ENCODE measurements around the gene PCYT2. TPM values are rescaled to one million over a fixed set of nuclear protein-coding genes. Genes with fewer than 3 reads are reported as not detected.

Gene PCYT2
- total RNA-seq, 1 donor from 2014 or later: 28.9 TPM

DNA sequence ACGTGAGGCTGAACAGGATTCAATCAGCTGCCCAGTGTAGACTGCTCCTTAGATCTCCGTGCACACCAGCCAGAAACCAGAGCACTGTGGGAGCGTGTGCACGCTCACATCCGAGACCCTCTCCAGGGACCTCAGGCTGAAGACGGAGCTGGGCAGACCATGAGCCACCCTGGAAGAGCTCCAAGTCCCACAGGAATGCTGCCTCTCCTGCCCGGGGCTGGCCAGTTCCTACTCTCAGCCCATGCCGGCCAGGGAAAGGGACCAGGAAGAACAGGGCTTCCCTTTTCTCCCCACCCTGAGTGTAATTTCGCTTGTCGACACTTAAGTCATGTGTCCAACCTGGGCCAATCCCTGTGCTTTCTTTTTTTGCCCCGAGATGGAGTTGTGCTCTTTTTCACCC is 26.7 kb downstream of the PCYT2 start:
- DNase-seq (ENCODE audit: low spot score in 2 of 2) (no peak), FAIRE-seq (no peak)

DNA sequence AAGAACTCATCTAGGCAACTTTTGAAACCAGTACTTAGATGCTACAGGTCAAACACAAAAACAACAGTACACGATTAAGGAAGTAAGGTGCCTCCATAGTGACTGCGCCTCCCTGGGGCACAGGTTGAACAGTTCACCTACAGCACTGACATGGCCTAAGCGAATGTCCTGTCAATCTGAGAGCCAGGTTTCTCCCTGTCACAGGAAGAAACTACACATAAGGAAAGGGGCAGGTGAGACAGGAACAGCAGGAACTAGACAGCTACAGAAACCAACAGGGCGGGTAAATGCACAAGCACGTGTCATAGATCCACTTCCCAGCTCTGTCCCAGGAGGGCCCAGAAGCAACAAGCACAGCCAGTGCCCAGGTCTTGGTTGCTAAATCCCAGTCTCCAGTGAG is 32.1 kb downstream of the PCYT2 start:
- FAIRE-seq (no peak), DNase-seq (ENCODE audit: low spot score in 2 of 2) (no peak)

DNA sequence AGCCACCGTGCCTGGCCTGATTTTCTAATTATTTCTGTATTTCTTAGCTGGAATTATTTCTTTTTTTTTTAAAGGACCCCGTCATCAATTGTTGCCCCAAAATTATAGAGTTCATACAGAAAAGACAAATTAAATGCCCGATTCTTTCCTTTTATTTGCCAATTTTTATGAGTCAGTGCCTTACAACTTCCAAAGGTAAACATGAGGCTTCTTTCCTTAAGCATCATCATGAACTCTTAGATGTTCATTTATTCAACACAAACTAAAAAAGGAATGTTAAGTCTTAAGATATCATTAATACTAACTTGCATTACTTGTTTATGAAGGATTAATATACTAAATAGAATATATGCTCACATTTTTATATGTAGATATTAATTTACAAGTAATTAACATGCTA is 32.9 kb downstream of the PCYT2 start:
- no peak for DNase-seq (ENCODE audit: low spot score in 2 of 2)
- FAIRE-seq: no peak

DNA sequence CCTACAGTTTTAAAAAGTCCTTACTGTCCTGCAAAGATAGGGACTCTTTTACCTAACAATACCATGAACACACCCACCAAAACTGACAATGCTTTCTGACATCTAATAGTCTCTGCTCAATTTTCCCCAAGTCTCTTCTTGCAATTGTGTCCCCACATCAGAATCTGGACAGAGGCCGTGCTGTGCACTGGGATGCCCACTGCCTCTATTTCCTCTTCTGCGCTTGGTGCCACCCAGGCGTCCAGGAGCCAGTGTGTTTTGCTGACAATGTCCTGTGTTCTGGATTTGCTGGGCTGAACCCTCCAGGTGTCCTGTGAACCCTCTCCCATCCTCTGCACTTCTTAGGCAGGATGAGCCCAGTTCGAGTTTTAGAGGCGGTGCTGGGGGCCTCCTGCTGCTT is 33.6 kb downstream of the PCYT2 start:
- no peak for FAIRE-seq

DNA sequence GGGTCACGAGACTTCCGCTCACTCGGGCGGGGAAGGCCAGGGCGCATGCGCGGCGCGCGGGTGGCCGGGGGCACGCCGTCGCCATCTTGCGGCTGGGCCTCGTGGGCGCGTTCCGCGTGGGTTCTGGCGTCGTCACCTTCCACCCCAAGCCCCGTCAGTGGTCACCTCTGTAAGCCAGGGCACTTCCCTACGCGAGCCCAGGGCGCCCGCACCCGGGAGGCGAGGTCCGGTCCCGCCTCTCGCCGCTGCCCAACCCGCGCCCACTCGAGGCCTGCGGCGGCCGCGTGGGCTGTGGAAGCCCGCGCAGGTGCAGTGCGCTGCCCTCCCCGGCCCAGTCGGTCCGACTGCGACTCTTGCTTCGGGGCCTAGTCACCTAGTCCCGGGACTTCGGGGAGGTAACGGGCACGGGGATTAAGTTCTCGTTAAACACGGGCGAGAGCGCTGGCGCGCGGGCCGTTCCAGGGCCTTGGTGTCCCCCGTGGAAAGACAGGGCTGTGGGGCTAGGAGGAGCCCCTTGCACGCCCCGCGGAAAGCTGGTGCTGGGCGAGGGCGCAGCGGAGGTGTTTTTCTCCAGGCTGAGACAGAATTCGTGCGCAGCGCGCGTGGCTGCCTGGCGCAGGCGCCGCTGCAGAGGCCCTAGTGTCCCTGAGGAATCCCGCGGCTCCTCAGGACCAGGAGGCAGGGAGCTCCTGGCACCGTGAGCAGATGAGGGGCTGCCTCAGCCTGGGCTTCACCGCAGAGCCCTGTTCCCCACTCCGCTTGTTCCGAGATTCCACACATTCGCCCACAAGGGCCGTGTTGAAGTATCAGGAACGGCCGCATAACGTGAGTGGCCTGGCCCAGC is 39.6 kb downstream of the PCYT2 start:
- no peak for FAIRE-seq
- DNase-seq (ENCODE audit: low spot score in 2 of 2): peak; percentile 99

More for the DNA sequence above, 33.6 kb downstream of the PCYT2 start:
- no peak for DNase-seq (ENCODE audit: low spot score in 2 of 2)

DNA sequence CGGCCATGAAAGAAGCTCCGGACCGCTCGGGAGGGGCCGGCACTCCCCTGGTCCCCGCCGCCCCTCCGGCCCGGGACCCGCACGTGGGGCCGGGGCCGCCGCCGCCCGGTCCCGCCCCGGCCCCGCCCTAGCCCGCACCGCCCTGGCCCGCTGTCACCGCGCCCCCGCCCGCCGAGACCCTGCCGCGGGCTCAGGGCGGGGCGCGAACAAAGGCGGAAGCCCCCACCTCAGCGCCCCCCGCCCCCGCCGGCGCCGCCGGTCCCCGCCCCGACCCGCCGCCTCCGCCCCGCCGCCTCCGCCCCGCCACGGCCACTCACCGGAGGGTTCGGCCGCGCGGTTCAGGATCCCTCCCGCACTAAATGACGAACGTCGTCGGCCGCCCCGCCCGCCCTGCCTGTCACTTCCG is 40.2 kb downstream of the PCYT2 start, which contains the start of gene ARHGDIA:
Gene ARHGDIA (minus strand): TSS at position 357 of the 406 bp plus-strand sequence. CDS start 1,407 bp downstream, outside the sequence.
- DNase-seq (ENCODE audit: low spot score in 2 of 2): no peak
- no peak for FAIRE-seq

DNA sequence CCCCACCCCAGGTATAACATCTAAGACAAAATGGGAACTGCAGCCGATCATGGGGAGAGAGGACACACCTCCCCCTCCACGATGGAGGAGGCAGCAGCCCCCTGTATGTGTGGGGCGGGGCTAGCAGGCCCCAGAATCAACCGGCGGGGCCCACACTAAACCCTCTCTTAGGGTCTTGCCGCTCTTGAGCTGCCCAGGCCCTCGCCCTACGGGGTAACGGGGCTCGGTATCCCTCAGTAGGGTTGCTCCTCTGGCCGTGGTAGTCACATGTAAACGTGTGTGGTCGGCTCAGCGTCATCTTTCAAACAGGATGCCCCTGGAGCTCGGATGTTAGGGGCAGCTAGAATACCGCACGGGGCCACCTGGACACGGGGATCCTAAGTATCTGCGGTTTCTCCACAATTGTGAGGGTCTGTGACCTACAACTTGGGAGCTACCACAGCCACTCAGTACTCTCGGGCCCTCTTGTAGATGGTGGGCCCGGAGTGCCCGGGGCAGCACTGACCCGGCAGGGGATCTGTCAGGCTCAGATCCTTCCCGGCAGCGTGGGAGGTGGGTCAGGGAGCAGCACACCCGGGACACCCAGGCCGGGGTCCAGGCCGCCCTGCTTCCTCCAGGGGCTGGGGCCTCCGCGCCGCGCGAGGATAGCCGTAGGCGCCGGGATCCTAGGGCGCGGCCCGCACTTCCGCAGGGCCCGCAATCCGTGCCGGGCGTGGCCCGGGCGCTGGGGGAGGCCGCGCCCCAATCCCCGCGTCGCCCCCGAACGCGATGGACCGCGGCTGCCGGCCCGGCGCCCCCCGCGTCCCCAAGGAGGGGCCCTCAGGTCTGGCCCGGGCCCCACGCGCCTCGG is 40.8 kb downstream of the PCYT2 start:
- FAIRE-seq: no peak
- DNase-seq (ENCODE audit: low spot score in 2 of 2): no peak

DNA sequence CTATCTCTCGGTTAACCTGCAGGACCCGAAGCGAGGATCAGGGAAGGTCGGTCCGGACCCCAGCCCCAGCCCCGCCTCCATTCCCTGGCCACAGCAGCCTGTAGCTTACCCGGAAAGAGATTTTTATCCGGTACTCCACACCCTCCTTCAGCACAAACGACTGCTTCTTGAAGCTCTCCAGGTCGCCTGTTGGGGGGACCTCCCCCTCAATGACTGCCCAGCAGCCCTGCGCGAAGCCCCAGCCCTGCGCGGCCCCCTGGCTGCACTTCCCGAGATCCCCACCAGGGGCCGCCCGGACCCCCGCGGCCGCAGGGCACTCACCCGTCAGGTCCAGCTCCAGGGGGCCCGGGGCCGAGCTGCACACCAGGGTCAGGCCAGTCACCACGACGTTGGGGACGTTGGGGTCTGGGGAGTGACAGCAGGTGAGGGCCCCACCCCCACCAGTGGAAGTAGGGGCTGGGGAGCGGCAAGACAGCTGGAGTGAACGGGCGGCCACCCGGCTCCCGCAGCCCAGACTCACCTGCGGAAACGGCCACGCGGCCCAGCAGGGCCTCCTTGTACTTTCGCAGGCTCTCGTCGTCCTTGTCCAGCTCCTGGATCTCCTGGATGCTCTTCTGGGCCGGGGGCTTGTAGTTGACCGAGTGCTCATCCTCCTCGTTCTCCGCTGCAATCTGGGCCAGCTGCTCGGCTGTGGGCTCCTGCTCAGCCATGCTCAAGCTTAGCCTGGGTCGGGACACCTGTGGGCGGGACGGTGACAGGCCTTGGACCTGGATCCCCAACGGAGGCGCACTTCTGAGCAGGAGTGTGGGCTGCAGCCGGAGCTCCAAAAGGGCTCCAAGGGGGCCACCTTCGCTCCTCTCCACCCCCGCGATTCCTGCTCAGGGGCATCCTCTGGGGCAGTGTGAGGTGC is 41.7 kb downstream of the PCYT2 start:
- peak; percentile 67 to 72 for DNase-seq (ENCODE audit: low spot score in 2 of 2)
- FAIRE-seq: no peak

DNA sequence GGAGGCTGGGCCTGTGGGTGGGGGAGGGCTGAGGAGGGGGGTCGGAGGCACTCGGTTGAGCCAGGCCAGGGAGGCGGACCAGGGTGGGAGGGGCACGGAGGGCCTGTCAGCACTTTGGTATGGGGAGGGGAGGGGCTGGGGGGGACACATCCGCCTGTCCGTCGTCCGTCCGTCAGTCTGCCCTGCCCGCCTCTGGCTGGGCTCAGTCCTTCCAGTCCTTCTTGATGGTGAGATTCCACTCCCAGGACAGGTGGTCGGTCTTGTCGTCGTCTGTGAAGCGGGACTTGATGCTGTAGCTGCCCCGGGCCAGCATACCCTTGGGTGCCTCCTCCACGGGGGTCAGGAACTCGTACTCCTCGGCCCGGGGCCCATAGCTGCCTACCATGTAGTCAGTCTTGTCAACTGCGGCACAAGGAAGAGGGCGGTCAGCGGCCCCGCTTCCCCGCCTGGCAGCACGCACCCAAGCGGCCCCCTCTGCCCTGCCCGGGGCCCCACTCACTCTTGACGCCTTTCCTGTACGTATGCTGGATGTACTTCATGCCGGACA is 42.5 kb downstream of the PCYT2 start:
- DNase-seq (ENCODE audit: low spot score in 2 of 2): no peak

DNA sequence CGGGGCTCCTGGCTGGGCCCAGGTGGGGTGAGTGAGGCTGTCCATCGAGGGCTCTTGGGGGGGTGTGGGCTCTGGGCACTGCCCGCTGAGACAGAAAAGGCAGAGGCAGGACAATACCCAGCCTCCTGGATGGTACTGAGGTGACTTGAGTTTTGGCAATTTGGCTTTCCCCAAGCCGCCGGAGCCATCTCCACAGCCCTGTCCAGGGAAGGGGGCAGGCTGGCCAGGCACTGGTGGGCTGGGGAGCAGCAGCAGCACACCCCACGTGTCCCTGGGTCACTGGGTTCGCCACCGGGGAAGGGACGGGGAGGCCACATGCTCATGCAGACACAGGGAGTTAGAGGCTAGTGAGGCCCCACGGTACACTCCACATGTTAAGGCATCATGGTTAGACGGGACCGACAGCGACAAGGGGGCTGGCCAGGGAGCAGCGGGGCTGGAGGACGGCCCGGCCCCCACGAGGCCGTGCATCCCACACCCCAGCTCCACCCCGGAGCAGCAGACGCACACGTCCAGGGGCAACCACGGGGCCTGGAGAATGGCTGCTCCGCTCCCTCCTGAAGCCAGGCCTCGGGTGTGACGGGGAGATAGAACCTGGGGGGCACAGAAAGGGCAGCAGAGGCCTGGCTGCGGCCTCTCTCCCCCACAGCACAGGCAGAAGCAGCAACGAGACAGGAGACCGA is 43.1 kb downstream of the PCYT2 start:
- FAIRE-seq: no peak
- DNase-seq (ENCODE audit: low spot score in 2 of 2): no peak

More for the DNA sequence above, 42.5 kb downstream of the PCYT2 start:
- FAIRE-seq: no peak

DNA sequence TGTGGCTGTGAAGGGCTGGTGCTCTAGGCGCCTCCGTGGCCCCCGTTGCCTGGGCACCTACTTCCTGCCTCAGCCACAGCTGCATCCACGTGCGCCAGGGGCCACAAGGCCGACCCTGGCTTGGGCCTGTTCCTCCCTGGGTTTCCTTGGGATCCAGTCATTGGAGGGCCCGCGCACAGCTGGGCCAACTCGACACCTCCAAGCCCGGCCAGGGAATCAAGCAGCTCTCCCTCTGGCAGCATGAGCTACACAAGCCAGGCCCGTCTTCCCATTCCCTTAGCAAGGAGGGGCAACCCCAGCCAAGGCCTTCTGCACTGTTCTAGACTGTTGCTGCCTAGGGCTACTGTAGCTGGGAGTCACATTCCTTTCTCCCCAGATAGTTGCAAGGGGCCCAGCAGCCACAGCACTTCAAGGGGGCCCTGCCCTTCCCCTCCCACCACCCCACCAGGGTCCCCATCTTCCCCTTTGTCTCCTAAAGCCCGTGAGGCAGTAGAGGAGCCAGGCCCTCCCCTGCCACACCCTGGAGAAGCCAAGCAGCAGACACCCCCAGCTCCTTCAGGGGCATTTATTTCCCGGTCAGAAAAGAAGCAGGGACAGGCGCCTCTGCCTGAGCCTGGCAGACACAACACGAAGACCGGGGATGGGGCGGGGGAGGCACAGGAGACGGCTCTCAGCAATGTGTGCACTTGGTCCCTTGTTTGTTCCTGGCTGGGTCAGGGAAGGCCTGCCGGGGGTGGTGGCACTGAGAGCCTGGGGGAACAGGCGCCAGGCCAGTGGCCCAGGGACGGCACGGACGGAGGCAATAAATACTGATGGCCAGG is 43.8 kb downstream of the PCYT2 start:
- DNase-seq (ENCODE audit: low spot score in 2 of 2): no peak
- no peak for FAIRE-seq

DNA sequence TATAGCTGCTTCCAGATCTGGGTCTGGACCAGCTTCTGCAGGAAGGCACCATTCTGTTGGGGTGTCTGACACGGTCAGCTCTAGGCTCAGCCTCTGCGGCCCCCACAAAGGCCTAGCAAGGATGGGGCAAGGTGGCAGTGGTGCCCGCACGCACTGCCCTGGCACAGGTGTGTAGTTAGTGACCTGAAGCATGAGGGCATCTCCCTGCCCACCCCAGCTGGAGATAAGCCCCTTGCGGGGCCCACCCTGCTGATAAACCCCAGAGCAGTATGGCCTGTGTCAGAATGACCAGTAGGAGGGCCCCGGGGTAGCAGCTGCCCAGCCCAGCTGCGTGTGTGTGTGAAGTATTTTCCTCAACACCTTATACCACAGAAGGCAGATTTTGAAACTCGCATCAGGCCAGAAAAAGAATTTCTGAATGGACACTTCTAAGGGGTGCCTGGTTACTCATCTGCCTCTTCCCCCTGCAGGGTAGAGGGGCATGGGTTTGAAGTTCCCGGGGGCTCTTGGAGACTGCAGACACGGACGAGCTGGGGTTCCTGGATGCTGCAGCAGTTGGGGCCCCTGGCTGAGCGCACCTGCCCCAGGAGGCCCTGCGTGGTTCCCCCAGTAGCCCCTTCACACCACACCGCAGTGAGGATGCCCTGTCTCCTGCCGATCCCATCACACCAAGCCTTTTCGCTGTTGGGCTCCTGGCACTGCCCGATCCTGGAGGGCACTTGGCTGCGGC is 44.6 kb downstream of the PCYT2 start:
- FAIRE-seq: no peak
- no peak for DNase-seq (ENCODE audit: low spot score in 2 of 2)

DNA sequence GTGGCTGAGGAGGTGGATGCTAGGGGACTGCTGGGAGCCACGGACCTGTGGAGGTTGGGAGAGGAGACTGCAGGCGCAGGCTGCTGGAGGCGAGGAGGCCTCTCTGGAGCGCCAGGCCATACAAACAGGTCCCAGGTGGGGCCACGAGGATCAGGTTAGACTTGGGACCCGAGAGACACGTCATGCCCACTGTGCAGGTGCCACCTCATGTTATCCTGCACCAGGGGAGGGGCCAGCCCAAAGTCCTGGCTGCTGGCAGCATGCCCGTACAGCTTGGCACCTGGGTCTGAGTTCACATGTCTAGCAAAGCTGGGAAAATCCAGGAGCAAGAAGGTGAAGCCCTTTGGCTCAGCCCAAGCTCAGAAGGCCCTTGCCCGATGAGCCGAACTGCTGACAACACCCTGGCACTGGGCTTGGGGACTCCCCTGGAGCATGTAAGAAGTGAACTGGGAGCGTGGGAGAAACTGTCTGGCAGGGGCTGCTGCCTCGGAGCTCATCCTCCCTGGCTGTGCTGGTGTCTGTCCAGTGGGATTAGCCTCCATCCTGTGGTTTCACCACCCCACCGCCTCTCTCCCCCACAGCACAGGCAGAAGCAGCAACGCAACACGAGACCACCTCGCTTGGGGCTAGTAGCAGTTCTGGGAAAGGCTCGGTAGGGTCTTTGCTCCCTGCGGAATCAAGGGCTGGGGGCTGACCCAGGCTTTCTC is 45.3 kb downstream of the PCYT2 start:
- FAIRE-seq (no peak), DNase-seq (ENCODE audit: low spot score in 2 of 2) (no peak)

DNA sequence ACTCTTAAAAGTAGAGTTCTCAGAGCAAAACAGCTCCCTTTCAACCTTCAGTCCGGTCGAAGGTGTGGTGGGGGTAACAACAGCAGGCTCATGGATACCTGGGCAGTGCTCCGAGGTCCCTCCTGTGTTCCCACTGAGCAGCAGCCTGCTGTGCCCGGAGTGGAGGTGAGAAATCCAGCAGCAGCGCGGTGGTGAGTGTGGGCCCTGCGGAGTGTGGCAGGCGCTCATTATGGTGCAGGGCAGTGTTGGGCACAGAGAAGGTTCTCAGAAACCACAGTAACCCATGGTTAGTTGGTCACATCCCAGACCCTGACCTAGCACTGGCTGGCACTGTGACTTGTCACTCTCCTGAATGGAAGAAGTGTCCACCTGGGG is 45.9 kb downstream of the PCYT2 start:
- DNase-seq (ENCODE audit: low spot score in 2 of 2) (no peak), FAIRE-seq (no peak)

DNA sequence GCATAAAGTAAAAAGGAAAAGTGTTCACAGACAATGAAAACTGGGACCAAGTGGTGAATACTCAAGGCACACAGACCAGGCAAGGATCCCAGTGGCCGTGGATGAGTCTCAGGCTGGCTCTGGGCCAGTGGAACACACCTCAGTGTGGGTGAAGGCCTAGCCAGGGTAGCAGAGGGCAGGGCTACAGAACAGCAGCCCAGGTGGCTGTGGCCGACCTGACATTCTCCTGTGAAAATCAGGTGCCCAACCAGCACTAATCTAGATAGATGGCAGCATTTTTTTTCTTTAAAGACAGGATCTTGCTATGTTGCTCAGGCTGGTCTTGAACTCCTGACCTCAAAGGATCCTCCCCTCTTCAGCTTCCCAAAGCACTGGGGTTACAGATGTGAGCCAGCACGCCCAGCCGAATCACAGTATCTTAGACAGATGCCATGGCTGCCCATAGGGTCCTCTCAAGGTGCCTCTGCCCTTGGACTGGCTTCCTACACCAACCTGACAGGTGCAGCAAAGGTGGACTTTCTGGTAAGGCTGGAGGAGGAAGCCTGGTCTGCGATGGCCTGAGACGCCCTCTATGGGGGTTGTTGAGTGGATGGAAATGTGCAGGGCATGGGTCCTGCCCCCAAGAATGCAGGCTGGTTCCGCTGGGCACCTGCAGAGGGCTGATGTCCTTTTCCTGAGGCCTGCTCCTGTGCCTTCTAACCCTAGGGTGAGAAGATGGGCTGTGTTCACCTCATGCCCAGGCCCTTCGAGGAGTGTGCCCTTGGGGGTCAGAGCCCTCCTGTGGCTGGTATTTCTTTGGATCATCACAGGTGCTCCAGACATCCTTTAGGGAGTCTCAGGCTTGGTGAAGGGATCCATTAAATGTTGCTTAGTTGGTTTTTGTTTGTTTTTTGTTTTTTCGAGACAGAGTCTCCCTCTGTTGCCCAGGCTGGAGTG is 47.1 kb downstream of the PCYT2 start:
- FAIRE-seq (no peak), DNase-seq (ENCODE audit: low spot score in 2 of 2) (no peak)

DNA sequence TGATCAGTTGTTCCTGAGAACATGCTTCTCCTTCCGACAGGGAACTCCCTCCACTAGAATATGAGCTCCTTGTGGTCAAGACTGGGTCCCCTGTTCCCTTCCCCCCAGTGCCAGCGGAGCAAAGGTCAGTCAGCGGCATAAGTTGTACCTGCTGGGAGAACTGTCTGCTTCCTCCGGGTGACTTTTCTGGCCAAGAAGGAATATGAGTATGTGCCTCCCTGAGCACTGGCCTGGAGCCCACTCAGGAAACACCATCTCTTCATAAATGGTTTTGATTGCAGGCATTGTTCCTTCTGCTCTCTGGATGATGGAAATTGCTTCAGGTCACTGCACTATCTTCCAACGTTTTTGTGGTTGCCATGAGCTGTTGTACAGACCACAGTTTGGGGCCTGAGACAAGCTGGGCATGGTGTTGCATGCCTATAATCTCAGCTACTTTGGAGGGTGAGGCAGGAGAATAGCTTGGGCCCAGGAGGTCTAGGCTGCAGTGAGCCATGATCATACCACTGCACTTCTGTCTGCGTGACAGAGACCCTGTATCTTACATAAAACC is 48.0 kb downstream of the PCYT2 start:
- FAIRE-seq (no peak), DNase-seq (ENCODE audit: low spot score in 2 of 2) (no peak)

Measured in frontal cortex (tissue), 4 donors.